ENCODE data around the gene ZBTB49. TPM values are rescaled to one million over a fixed set of nuclear protein-coding genes. Genes with fewer than 3 reads are reported as not detected.

Gene ZBTB49
- total RNA-seq, 2 experiments from 2014 or later: 7.9 to 8.3 TPM

DNA sequence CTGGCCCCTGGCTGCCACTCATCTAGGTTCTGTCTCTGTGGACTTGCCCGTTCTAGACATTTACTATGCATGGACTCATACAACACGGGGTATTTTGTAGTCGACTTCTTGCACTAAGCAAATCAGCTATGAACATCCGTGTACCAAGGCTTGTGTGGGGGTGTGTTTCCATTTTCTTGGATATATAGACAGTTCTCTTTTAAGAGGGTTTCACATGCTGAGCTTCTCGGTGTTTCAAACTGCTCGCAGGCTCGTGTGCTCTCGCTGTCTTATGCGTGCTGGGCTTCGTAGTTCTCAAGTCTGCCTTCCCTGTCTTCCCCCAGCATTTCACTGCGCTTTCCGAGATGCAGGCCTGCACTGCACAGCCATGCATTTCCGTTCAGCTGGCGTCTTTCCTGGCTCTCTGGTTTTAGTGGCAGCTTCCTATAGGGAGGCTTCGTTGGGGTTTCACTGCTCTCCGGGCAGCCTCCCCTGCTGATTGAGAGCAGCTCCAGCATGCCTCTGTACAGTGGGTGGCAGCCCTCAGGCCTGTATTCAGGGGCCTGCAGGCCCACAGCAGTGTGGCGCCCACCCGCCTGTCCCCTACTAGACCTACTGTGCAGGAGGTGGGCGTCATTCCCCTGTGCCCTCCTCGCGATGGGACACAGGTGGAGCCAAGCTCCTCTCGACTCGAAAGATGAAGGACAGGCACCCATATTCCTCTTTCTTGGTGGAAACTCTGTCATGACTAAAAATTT is 27.6 kb downstream of the ZBTB49 start:
- Mint-ChIP-seq H3K4me1 (no peaks in the 10 kb centered on the region), H3K27ac (no peak overlapping the region), H3K4me3 (no peak overlapping the region), H3K9me3 (no peaks in the 10 kb centered on the region), H3K27me3 (no peaks in the 10 kb centered on the region), H3K36me3 (ENCODE audit: low read depth) (peaks cover 10% of the 10 kb centered on the region)
- POLR2A ChIA-PET: no interaction called here
- no peak for DNase-seq
- CTCF ChIA-PET: no interaction called here

DNA sequence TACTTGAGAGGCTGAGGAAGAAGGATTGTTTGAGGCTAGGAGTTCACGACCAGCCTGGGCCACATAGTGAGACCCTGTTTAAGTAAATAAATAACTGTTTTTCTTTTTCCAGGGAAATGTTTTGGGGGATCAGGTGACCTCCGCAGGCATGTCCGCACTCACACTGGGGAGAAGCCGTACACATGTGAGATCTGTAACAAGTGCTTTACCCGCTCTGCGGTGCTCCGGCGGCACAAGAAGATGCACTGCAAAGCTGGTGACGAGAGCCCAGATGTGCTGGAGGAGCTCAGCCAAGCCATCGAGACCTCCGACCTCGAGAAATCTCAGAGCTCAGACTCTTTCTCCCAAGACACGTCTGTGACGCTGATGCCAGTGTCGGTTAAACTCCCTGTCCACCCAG is 30.5 kb downstream of the ZBTB49 start:
- Mint-ChIP-seq H3K9me3 (no peaks in the 10 kb centered on the region), H3K27ac (no peak overlapping the region), H3K27me3 (no peaks in the 10 kb centered on the region), H3K4me1 (no peaks in the 10 kb centered on the region), H3K36me3 (ENCODE audit: low read depth) (peaks cover 10% of the 10 kb centered on the region), H3K4me3 (no peak overlapping the region)
- ChIA-PET CTCF (interaction anchor here (0.7 to 1.1 kb wide), 2 partner anchors 12 to 1067 kb away, joined by 3 read pairs; no protein-coding TSS in a partner anchor), POLR2A (no interaction called here)
- DNase-seq: no peak

GRCh38 chr4:4320951-4321714 is 31.1 kb downstream of the ZBTB49 start:
- H3K9me3 Mint-ChIP-seq: no peaks in the 10 kb centered on the region
- peaks cover 10% of the 10 kb centered on the region for H3K36me3 Mint-ChIP-seq (ENCODE audit: low read depth)
- no peak for DNase-seq
- CTCF ChIA-PET: interaction anchor here (0.7 kb wide), 2 partner anchors 44 to 1067 kb away, joined by 3 read pairs; no protein-coding TSS in a partner anchor
- no peak overlapping the region for H3K4me3 Mint-ChIP-seq
- POLR2A ChIA-PET: no interaction called here
- H3K27me3 Mint-ChIP-seq: no peaks in the 10 kb centered on the region
- H3K4me1 Mint-ChIP-seq: no peaks in the 10 kb centered on the region
- H3K27ac Mint-ChIP-seq: no peak overlapping the region

- CTCF ChIA-PET: interaction anchor here (0.7 to 1.2 kb wide), 3 partner anchors 9 to 45 kb away, joined by 3 to 4 read pairs (median 3); no protein-coding TSS in a partner anchor
Measured at GRCh38 chr4:4321951-4322688, 32.1 kb downstream of the ZBTB49 start.

DNA sequence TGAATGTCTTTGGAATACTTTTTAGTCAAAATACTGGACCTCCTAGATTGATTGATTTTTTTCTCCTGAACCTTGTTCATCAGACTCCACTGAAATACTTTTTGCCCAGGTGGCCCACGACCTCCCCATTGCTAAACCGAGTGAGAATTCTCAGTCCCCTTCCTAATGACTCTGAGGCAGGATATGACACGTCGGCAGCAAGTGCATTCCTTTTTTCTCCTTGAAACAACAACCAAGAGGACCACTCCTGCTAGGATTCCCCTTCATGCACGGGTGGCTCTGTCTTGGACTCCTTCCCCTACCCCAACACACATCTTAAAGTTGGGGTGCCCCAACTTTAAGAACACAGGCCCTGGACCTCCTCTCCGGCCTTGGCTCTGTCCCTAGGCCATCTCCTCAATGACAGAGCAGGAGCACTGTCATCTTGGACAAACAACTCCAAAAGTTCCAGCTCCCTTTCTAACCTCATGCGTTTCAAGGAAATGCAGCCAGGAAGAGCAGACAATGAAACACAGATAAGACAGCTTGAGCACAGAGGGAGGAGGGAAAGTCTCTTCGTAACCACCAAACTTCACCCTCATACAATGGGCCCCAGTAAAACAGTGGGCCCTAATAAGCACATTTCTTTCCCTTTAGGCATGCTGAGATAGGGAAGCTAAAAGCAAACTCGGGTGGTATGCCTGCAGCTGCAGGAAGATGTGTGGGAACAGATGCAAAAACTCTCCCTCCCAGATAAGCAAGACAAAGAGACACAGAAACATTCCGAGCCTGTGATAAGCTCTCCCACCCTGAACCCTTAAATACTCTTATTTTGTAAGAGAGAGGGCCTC is 33.9 kb downstream of the ZBTB49 start:
- Mint-ChIP-seq H3K36me3 (ENCODE audit: low read depth) (peaks cover 10% of the 10 kb centered on the region), H3K4me1 (no peaks in the 10 kb centered on the region), H3K9me3 (no peaks in the 10 kb centered on the region), H3K4me3 (no peak overlapping the region), H3K27me3 (no peaks in the 10 kb centered on the region), H3K27ac (no peak overlapping the region)
- CTCF ChIA-PET: interaction anchor here (0.6 kb wide), 1 partner anchor 74 kb away, joined by 3 read pairs; no protein-coding TSS in a partner anchor
- DNase-seq: no peak
- POLR2A ChIA-PET: no interaction called here

More at GRCh38 chr4:4321951-4322688, 32.1 kb downstream of the ZBTB49 start:
- no peaks in the 10 kb centered on the region for H3K4me1 Mint-ChIP-seq
- H3K36me3 Mint-ChIP-seq (ENCODE audit: low read depth): peaks cover 10% of the 10 kb centered on the region
- no peaks in the 10 kb centered on the region for H3K9me3 Mint-ChIP-seq
- no peak overlapping the region for H3K27ac Mint-ChIP-seq
- DNase-seq: no peak
- POLR2A ChIA-PET: no interaction called here
- H3K27me3 Mint-ChIP-seq: no peaks in the 10 kb centered on the region
- no peak overlapping the region for H3K4me3 Mint-ChIP-seq

GRCh38 chr4:4325321-4325720 is 35.3 kb downstream of the ZBTB49 start:
- DNase-seq: no peak
- peaks cover 10% of the 10 kb centered on the region for H3K36me3 Mint-ChIP-seq (ENCODE audit: low read depth)
- H3K4me3 Mint-ChIP-seq: no peak overlapping the region
- no peaks in the 10 kb centered on the region for H3K4me1 Mint-ChIP-seq
- ChIA-PET POLR2A (no interaction called here), CTCF (no interaction called here)
- H3K27me3 Mint-ChIP-seq: no peaks in the 10 kb centered on the region
- H3K27ac Mint-ChIP-seq: no peak overlapping the region
- no peaks in the 10 kb centered on the region for H3K9me3 Mint-ChIP-seq

- no peak overlapping the region for H3K4me3 Mint-ChIP-seq
- no peaks in the 10 kb centered on the region for H3K4me1 Mint-ChIP-seq
- H3K36me3 Mint-ChIP-seq (ENCODE audit: low read depth): peaks cover 6% of the 10 kb centered on the region
- H3K9me3 Mint-ChIP-seq: no peaks in the 10 kb centered on the region
- H3K27me3 Mint-ChIP-seq: no peaks in the 10 kb centered on the region
- CTCF ChIA-PET: no interaction called here
- H3K27ac Mint-ChIP-seq: no peak overlapping the region
- no peak for DNase-seq
- POLR2A ChIA-PET: no interaction called here
Measured at GRCh38 chr4:4326166-4326565, 36.1 kb downstream of the ZBTB49 start.

- no peaks in the 10 kb centered on the region for H3K9me3 Mint-ChIP-seq
- no peak overlapping the region for H3K4me3 Mint-ChIP-seq
- POLR2A ChIA-PET: no interaction called here
- H3K27ac Mint-ChIP-seq: no peak overlapping the region
- CTCF ChIA-PET: interaction anchor here (0.6 kb wide), 2 partner anchors 25 to 197 kb away, joined by 3 to 4 read pairs; no protein-coding TSS in a partner anchor
- H3K27me3 Mint-ChIP-seq: no peaks in the 10 kb centered on the region
- H3K4me1 Mint-ChIP-seq: no peaks in the 10 kb centered on the region
- DNase-seq: no peak
- H3K36me3 Mint-ChIP-seq (ENCODE audit: low read depth): no peaks in the 10 kb centered on the region
Measured at GRCh38 chr4:4327652-4328121, 37.6 kb downstream of the ZBTB49 start.

DNA sequence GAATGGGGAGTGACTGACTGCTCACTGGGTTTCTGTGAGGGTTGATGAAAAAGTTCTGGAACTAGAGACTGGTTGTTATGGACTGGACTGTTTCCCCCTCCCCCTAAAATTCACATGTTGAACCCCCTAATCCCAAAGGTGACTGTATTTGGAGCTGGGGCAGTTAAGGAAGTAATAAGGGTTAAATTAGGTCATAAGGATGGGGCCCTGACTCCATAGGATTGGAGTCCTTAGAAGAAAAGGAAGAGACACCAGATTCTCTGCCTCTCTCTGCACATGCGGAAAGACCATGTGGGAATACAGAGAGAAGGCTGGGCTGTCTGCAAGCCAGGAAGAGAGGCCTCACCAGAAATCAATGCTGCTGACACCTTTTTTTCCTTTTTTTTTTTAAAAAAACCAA is 38.2 kb downstream of the ZBTB49 start:
- POLR2A ChIA-PET: no interaction called here
- no peaks in the 10 kb centered on the region for H3K27me3 Mint-ChIP-seq
- no peaks in the 10 kb centered on the region for H3K36me3 Mint-ChIP-seq (ENCODE audit: low read depth)
- no peak overlapping the region for H3K4me3 Mint-ChIP-seq
- no peak overlapping the region for H3K27ac Mint-ChIP-seq
- CTCF ChIA-PET: interaction anchor here (0.6 kb wide), 1 partner anchor 24 kb away, joined by 3 read pairs; no protein-coding TSS in a partner anchor
- no peaks in the 10 kb centered on the region for H3K9me3 Mint-ChIP-seq
- DNase-seq: no peak
- H3K4me1 Mint-ChIP-seq: no peaks in the 10 kb centered on the region

DNA sequence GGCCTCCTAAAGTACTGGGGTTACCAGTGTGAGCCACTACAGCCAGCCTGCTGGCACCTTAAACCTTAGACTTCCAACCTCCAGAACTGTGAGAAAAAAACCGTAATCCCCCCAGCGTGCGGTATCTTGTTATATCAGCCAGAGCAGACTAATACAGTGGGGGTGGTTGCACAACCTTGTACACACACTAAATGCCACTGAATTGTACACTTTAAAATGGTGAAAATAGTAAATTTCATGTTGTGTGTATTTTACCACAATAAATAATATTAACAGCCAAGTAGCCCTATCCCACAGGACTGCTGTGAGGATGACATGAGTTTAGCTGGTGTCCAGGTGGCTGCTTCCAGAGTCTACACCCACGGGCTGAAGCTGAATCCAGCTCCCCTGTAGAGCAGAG is 38.8 kb downstream of the ZBTB49 start:
- Mint-ChIP-seq H3K4me3 (no peak overlapping the region), H3K36me3 (ENCODE audit: low read depth) (no peaks in the 10 kb centered on the region), H3K27me3 (no peaks in the 10 kb centered on the region), H3K4me1 (no peaks in the 10 kb centered on the region), H3K9me3 (no peaks in the 10 kb centered on the region), H3K27ac (no peak overlapping the region)
- POLR2A ChIA-PET: no interaction called here
- CTCF ChIA-PET: no interaction called here
- no peak for DNase-seq

DNA sequence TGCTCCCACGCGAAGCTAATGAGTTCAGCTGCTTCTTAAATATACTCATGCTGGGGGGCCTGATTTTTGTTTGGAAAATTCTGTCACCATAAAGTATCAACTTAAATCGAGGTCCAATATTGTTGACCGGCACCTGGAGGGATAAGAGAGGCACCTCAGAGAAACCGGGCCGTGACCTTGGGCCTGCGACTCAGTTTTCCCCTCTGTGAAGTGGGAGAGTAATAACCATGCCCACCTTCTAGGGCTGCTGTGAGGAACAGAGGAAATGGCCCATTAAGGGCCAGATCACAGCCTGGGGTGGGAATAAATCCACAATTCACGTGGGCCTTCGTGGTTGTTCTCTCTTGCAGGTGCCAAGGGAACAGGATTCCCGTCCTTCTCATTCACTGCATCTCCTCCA is 39.4 kb downstream of the ZBTB49 start:
- ChIA-PET POLR2A (no interaction called here), CTCF (no interaction called here)
- Mint-ChIP-seq H3K9me3 (no peaks in the 10 kb centered on the region), H3K36me3 (ENCODE audit: low read depth) (no peaks in the 10 kb centered on the region), H3K4me3 (no peak overlapping the region), H3K27me3 (no peaks in the 10 kb centered on the region), H3K4me1 (no peaks in the 10 kb centered on the region), H3K27ac (no peak overlapping the region)
- no peak for DNase-seq

DNA sequence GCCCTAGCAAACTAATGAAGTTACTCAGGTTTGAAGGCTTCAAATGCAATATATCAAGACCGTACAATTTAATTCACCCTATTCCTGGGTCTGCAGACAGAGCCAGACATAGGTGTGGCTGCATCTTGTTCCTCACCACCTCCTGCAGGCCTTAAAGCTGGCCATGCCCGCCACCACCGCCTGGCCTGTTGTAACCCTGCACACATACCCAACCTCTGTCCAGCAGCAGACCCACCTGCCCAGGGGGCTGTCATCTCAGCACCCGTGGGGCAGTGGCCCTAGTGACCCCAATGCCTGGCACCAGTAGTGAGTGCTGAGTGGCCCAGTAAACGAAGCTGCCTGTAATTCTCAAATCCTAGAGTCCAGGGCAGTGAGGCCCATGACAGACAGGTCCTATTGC is 40.7 kb downstream of the ZBTB49 start:
- ChIA-PET POLR2A (interaction anchor here (0.6 kb wide), 1 partner anchor 1383 kb away, joined by 5 read pairs; no protein-coding TSS in a partner anchor), CTCF (no interaction called here)
- H3K27ac Mint-ChIP-seq: no peak overlapping the region
- H3K4me1 Mint-ChIP-seq: peaks cover 7% of the 10 kb centered on the region
- H3K4me3 Mint-ChIP-seq: no peak overlapping the region
- no peak for DNase-seq
- H3K27me3 Mint-ChIP-seq: no peaks in the 10 kb centered on the region
- H3K9me3 Mint-ChIP-seq: no peaks in the 10 kb centered on the region
- no peaks in the 10 kb centered on the region for H3K36me3 Mint-ChIP-seq (ENCODE audit: low read depth)

All from activated CD4-positive, alpha-beta T cell treated with anti-CD3 and anti-CD28 coated beads, Interleukin-2, amount 10 ng/mL, durations not matched to agents 7 days and 5 days (primary cell).